Hepatocyte (in vitro differentiated cells): ENCODE measurements around the gene SGPP2. TPM values are rescaled to one million over a fixed set of nuclear protein-coding genes. Genes with fewer than 3 reads are reported as not detected.
A peak's percentile ranks its signal among the peaks of the same experiment; 100 is the strongest.

ENCODE experiments used
- DNase-seq: peaks from one replicate; pipeline ENCODE4 v3.0.0-alpha.2; 2016; ENCODE audit warnings: low spot score
- H2AFZ ChIP-seq: fragments of 200-600 bp; sonication (generic); 2 replicates; pipeline ENCODE4 v1.6.0; 2016; ENCODE audit warnings: antibody characterized with exemption, mild to moderate bottlenecking
- H3K27ac ChIP-seq: fragments of 200-600 bp; sonication (generic); 2 replicates; pipeline ENCODE4 v1.5.1; 2016; ENCODE audit warnings: mild to moderate bottlenecking
- H3K27me3 ChIP-seq: fragments of 200-600 bp; sonication (generic); 2 replicates; pipeline ENCODE4 v1.6.1; 2016
- H3K36me3 ChIP-seq: fragments of 200-600 bp; sonication (generic); replicated peaks from 2 replicates; pipeline ENCODE4 v1.5.1; 2016; ENCODE audit warnings: low read depth; ENCODE audit not compliant: insufficient read depth
- H3K4me1 ChIP-seq: fragments of 200-600 bp; sonication (generic); 2 replicates; pipeline ENCODE4 v1.5.1; 2016; ENCODE audit warnings: mild to moderate bottlenecking, moderate library complexity; ENCODE audit not compliant: insufficient read depth
- H3K4me2 ChIP-seq: fragments of 200-600 bp; sonication (generic); 2 replicates; pipeline ENCODE4 v1.6.0; 2016
- H3K4me3 ChIP-seq: fragments of 200-600 bp; sonication (generic); 2 replicates; pipeline ENCODE4 v1.5.1; 2016; ENCODE audit warnings: mild to moderate bottlenecking
- H3K79me2 ChIP-seq: fragments of 200-600 bp; sonication (generic); 2 replicates; pipeline ENCODE4 v1.6.0; 2017; ENCODE audit warnings: mild to moderate bottlenecking
- H3K9me2 ChIP-seq: fragments of 200-600 bp; sonication (generic); replicated peaks from 2 replicates; pipeline ENCODE4 v1.6.0; 2017; ENCODE audit warnings: mild to moderate bottlenecking; ENCODE audit not compliant: insufficient read depth
- H3K9me3 ChIP-seq: fragments of 200-600 bp; sonication (generic); 2 replicates; pipeline ENCODE4 v1.5.1; 2016; ENCODE audit warnings: low read depth, mild to moderate bottlenecking
- H4K20me1 ChIP-seq: fragments of 200-600 bp; sonication (generic); 2 replicates; pipeline ENCODE4 v1.6.0; 2016; ENCODE audit warnings: mild to moderate bottlenecking; ENCODE audit not compliant: insufficient read depth, poor library complexity, severe bottlenecking
- EZH2 ChIP-seq: fragments of 200-600 bp; sonication (generic); IDR thresholded peaks from 2 replicates; pipeline ENCODE4 v1.6.1; 2016; ENCODE audit warnings: antibody characterized with exemption, mild to moderate bottlenecking, borderline replicate concordance
- EZH2phosphoT487 ChIP-seq: fragments of 200-600 bp; sonication (generic); IDR thresholded peaks from one replicate; pipeline ENCODE4 v1.6.1; 2018; ENCODE audit warnings: antibody characterized with exemption, mild to moderate bottlenecking, low read depth, moderate library complexity; ENCODE audit not compliant: unreplicated experiment, severe bottlenecking
- WGBS: methylation state at CpG from one replicate; pipeline ENCODE4 v1.1.6; 2016; ENCODE audit warnings: low lambda C conversion rate; ENCODE audit errors: missing lambda C conversion rate; 5-methylcytosine and 5-hydroxymethylcytosine counted together
- polyA plus RNA-seq: library from polyadenylated mRNA; unstranded; fragments of >200 nt; fragmentation: Nextera tagmentation; extraction: Ambion mirVana; gene quantifications from 2 replicates; pipeline ENCODE4 v1.2.1, GENCODE V29; 2016
- total RNA-seq: library from RNA; depleted of rRNA; stranded (reverse); fragments of >200 nt; gene quantifications from 2 replicates; pipeline ENCODE4 v1.2.3, GENCODE V29; 2014
- TF ChIP-seq, protein P1 (sequence below): fragments of 200-600 bp; sonication (generic); IDR thresholded peaks from 2 replicates; pipeline ENCODE4 v1.5.1; 2016; ENCODE audit warnings: antibody characterized with exemption, mild to moderate bottlenecking; ENCODE audit not compliant: poor library complexity

SGPP2 gene
- total and polyA plus RNA-seq, 2 experiments from 2014 or later = 1.4 to 1.8 TPM

DNA sequence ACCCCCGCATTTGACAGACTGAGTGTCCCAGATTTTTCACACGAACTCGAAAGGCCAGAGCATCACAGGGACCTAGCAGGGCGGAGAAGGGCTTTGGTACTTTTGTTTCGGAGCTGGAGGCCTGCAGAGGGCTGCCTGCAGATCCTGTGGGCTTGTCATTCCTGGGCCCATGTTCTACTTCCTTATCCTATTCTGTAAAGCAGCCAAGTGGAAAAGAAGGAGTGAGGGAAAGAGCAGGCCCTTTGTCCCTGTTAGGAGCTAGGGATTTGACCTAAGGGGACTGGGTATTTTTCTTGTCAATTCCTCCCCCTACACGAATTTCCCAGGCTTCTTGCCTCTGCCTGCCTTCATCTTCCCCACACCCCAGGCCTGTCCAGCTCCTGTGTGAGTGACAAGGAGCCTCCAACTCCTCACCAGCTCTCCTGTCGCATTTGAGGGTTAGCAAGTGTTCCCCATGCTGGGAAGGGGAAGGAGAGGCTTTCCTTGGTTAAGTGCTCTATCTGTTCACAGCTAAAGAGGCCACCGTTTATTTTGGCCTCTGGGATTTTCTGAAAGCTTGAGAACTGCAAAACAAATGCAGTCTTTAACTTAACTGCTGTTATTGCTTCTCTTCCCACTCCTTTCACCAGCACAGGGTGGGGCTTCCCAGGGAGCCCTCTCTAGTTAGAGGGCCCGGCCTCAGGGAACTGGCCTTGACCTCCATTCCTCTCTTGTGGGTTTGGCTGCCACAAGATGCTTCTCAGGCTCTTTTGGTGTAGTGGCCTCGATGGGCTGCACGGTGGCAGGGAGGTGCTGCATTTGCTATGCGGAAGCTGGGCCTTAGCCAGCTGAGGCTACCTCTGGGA lies 61.2 kb downstream of the SGPP2 start:
- 76% methylated on average over 12 of the region's 12 CpGs for WGBS
- no peaks in the 10 kb centered on the region for H3K79me2 ChIP-seq
- no peaks in the 10 kb centered on the region for H3K36me3 ChIP-seq
- H2AFZ ChIP-seq = no peak overlapping the region
- H3K9me2 ChIP-seq = no peaks in the 10 kb centered on the region
- H4K20me1 ChIP-seq = no peaks in the 10 kb centered on the region
- DNase-seq = no peak
- no peaks in the 10 kb centered on the region for H3K9me3 ChIP-seq
- H3K27ac ChIP-seq = no peak overlapping the region
- H3K27me3 ChIP-seq = peaks cover 5% of the 10 kb centered on the region
- no peak overlapping the region for H3K4me3 ChIP-seq
- no peak overlapping the region for H3K4me2 ChIP-seq
- no peaks in the 10 kb centered on the region for H3K4me1 ChIP-seq
- TF ChIP-seq, protein P1, sequence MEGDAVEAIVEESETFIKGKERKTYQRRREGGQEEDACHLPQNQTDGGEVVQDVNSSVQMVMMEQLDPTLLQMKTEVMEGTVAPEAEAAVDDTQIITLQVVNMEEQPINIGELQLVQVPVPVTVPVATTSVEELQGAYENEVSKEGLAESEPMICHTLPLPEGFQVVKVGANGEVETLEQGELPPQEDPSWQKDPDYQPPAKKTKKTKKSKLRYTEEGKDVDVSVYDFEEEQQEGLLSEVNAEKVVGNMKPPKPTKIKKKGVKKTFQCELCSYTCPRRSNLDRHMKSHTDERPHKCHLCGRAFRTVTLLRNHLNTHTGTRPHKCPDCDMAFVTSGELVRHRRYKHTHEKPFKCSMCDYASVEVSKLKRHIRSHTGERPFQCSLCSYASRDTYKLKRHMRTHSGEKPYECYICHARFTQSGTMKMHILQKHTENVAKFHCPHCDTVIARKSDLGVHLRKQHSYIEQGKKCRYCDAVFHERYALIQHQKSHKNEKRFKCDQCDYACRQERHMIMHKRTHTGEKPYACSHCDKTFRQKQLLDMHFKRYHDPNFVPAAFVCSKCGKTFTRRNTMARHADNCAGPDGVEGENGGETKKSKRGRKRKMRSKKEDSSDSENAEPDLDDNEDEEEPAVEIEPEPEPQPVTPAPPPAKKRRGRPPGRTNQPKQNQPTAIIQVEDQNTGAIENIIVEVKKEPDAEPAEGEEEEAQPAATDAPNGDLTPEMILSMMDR = no peak
- no peak for TF ChIP-seq EZH2
- TF ChIP-seq EZH2phosphoT487 = no peak

DNA sequence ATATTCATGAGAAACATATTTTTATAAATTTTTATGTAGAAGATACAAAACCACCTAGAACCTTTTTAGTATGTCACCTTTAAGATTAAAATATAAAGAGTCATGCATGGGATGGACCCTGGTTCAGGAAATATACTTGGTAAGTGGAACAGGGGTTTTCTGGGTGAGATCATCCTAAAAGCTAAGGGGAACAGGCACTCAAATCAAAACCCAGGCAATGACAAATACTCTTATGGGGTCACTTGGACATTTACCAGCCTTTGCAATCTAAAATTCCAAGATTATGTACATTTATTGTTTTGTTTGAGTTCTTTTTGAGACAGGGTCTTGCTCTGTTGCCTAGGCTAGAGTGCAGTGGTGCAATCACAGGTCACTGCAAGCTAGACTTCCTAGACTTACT lies 65.8 kb downstream of the SGPP2 start:
- no peaks in the 10 kb centered on the region for H3K9me2 ChIP-seq
- H2AFZ ChIP-seq = no peak overlapping the region
- DNase-seq = no peak
- no peaks in the 10 kb centered on the region for H3K27me3 ChIP-seq
- no peaks in the 10 kb centered on the region for H4K20me1 ChIP-seq
- H3K4me2 ChIP-seq = no peak overlapping the region
- no peak overlapping the region for H3K4me3 ChIP-seq
- no peaks in the 10 kb centered on the region for H3K36me3 ChIP-seq
- no peak overlapping the region for H3K27ac ChIP-seq
- TF ChIP-seq EZH2phosphoT487 (no peak), EZH2 (no peak)
- TF ChIP-seq, protein P1 = no peak
- no peaks in the 10 kb centered on the region for H3K9me3 ChIP-seq
- no peaks in the 10 kb centered on the region for H3K79me2 ChIP-seq
- H3K4me1 ChIP-seq = no peaks in the 10 kb centered on the region

DNA sequence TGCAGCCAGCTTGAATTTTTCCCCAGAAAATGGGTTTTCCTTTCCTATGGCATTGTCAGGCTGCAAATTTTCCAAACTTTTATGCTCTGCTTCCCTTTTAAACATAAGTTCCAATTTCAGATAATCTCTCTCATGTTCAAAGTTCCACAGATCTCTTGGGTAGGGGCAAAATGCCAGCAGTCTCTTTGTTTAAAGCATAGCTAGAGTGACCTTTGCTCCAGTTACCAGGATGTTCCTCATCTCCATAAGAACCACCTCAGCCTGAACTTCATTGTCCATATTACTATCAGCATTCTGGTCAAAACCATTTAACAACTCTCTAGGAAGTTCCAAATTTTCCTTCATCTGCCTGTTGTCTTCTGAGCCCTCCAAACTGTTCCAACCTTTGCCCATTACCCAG lies 68.3 kb downstream of the SGPP2 start:
- Histone ChIP-seq H3K36me3 (no peaks in the 10 kb centered on the region), H3K4me3 (no peak overlapping the region), H3K27me3 (no peaks in the 10 kb centered on the region), H3K9me3 (no peaks in the 10 kb centered on the region), H3K4me2 (no peak overlapping the region), H3K79me2 (no peaks in the 10 kb centered on the region), H3K9me2 (no peaks in the 10 kb centered on the region), H4K20me1 (no peaks in the 10 kb centered on the region), H2AFZ (no peak overlapping the region), H3K27ac (no peak overlapping the region), H3K4me1 (no peaks in the 10 kb centered on the region)
- DNase-seq = peak; percentile 13
- TF ChIP-seq, protein P1 = no peak
- TF ChIP-seq EZH2phosphoT487 = no peak
- TF ChIP-seq EZH2 = no peak
